NCI-H1436 (cell line): ENCODE results near the gene ATP6V0A1.
"Not testable (repeated sequence)": the region's sequence is repeated elsewhere in the genome, so short reads cannot be mapped to it uniquely, and the experiment has no call there.

Source experiments
- DNase-seq: peaks from one replicate; lab custom pipeline; 2025; lab: John Stamatoyannopoulos, UW

The ATP6V0A1 gene

GRCh38 chr17:42458497-42459255 lies at the start of gene ATP6V0A1:
Gene ATP6V0A1, plus strand, starts transcription at chr17:42458878. Its CDS starts 2,017 bp downstream, at chr17:42460895.
- peak; percentile 94 for DNase-seq

DNA sequence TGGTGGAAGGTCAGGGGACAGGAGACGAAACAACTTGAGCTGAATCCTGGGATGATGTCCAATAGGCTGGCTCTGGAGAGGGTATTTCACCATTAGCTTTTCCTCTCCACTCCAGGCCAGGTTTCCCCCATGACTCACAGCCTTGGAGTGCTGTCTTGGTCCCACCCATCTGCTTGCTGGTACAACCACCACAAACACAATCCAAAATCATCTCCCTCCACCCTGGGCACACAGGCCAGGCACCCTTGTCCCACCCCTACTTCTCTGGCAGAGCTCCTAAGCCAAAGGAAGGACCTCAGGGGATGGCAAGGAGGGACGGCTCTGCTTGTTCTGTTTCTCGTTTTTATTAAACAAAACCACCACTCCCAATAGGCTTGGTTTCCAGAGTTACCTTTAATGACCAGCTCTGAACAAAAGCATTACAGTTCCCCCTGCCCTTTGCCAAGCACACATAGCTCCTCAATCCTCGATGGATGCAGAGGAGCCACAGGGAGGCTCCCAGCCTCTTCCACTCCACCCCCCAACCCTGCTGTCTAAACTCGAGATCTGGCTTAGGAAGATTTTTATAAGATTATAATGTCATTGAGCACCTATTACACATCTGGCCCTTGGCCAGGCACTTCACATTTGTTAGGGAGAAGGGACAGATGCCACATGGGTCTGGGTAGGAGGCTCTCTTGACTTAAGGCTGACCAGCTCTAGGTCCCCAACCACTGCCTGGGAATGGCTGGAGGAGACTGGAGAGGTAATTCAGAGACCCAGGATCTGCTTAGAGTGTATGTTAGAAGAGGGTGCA lies 49.0 kb upstream of the ATP6V0A1 start:
- no peak for DNase-seq

- no peak for DNase-seq
Observed at GRCh38 chr17:42410319-42410685, 48.4 kb upstream of the ATP6V0A1 start.

GRCh38 chr17:42411361-42411760 lies 47.3 kb upstream of the ATP6V0A1 start:
- no peak for DNase-seq

DNA sequence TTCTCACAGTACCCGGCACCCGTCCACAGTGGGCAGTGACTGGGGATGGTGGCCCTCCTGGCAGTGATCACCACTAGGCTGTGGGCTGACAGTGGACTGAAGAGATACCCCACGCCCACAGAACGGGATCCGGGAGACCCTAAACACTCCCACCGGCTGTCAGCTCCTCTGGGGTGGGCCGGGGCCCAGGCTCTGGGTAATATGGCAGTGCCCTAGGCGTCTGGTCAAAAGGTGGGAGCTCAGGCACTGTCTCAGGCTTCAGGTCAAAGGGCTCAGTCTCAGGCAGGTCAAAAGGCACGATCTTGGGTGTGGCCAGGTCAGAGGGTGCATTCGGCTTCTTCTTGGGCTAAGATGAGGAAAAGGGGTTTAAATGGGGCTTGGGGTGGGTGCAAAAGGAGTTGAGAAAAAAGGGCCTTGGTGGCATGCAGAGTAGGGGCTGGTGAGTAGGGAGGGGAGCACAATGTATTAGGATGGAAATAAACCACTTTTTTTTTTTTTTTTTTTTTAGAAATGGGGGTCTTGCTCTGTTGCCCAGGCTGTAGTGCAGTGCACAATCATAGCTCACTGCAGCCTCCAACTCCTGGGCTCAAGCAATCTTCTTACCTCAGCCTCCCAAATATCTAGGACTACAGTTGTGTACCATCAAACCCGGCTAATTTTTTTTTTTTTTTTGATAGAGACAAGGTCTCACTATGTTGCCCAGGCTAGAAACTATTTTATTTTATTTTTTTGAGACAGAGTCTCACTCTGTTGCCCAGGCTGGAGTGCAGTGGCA lies 46.6 kb upstream of the ATP6V0A1 start:
- no peak for DNase-seq

DNA sequence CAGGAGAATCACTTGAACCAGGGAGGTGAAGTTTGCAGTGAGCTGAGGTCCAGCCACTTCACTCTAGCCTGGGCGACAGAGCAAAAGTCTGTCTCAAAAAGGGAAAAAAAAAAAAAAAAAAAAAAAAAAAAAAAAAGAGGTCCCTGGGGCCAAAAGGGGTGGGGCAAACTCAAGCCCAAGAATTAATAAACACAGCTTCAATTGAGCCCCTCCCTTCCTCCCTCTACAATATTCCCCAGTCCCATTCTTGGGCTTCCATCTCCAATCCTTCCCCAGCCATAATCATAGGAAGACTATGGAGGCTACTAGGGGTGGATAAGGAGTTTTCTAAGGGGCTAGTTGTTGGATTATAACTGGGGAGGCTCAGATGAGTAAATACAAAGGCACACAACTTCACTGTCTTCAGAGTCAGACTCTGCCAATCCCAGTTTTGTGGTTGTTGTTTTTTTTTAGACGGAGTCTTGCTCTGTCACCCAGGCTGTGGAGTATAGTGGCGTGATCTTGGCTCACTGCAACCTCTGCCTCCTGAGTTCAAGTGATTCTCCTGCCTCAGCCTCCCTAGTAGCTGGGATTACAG lies 45.1 kb upstream of the ATP6V0A1 start:
- no peak for DNase-seq

GRCh38 chr17:42414704-42415409 lies 43.8 kb upstream of the ATP6V0A1 start:
- no peak for DNase-seq

GRCh38 chr17:42417981-42418380 lies 40.7 kb upstream of the ATP6V0A1 start:
- not testable (repeated sequence) for DNase-seq

GRCh38 chr17:42421136-42421506 lies 37.6 kb upstream of the ATP6V0A1 start:
- no peak for DNase-seq

DNA sequence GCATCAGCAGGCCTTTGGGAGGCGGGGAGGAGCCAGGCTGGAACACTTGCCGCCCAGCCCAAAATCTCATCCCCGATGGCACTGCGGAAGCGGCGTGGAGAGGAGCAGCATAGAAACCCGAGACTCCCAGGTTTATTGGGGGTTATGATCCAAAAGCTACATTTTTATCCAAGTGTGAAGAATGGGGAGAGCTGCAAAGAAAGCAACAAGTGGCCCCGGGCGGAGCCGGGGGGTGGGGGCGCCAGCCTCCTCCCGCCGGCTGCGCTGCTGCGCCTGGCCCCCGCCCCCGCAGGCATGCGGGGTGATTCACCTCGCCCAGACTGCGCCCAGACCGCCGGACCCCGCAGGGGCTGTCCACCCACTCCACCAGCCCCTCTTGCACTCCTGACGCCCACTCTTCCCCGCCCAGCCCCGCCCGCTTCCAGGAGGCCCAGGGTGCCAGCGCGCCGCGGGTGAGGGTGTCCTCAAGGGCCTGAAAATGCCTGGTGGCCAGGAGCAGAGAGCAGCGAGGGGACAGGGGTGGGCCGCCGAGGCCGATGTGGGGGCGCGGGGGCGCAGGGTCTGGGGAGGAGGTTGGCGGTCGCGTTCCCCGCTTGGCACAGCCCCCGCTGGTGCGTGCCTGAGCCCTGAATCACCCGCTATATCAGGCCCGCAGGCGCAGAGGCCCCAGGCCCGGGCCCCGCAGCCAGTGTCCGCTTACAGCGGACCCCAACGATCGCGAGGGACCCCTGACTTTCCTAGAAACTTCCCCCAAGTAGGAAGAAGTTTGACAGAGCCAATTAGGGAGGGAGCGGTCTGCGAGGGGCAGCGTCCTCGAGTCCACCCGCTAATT lies 37.0 kb upstream of the ATP6V0A1 start:
- no peak for DNase-seq

- no peak for DNase-seq
Observed at GRCh38 chr17:42422412-42422957, 36.2 kb upstream of the ATP6V0A1 start.

DNA sequence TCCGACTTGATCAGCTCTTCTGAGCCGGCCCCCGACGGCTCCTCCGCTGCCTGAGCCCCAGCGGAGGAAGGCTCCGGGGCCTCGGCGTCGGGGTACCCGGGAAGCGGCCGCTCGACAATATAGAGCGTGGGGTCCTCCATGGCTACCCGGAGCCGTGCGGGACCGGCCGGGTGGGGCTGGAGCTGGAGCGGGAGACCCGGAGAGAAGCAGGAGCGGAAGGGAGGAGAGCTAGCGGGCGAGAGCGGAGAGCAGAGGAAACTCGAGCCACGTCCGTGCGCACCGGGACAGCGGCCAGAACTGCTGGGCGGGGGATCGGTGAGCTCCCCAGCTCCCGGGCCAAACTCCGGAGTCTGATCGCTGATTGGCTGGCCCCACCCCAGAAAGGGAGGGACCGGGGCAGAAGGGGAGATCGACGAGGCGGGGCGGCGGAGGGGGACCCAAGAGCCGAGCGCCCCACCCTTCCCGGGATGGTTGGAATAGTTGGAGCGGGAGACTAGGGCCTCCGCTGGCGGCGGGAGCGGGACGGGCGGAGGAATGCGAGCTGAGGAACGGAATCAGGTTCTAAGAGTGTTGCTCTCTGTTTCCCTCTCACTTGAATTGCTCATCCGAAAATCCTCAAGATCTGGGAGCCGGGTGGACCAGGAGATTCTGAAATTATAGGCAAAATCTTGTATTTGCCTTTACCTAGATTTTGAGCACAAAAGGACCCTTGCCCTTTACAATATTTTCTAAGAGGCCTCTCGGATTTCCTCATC lies 35.5 kb upstream of the ATP6V0A1 start, which contains the start of gene CAVIN1:
Gene CAVIN1, minus strand, starts transcription at position 299 of the 755 bp plus-strand sequence. Its CDS starts 159 bp downstream, at position 140.
- DNase-seq: no peak

DNA sequence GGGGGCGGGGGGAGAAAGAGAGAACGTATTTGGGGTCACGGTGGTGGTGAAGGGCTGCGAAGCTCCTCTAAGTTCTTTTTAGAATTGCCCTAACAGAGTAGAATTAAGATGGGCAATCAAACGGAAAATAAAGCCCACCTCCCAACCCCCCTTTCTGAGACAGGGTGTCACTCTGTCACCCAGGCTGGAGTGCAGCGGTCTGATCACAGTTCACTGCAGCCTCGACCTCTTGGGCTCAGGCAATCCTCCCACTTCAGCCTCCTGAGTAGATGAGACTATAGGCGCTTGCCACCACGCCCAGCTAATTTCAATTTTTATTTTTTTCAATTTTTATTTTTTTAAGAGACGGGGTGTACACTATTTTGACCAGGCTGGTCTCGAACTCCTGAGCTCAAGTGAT lies 34.9 kb upstream of the ATP6V0A1 start:
- DNase-seq: no peak

DNA sequence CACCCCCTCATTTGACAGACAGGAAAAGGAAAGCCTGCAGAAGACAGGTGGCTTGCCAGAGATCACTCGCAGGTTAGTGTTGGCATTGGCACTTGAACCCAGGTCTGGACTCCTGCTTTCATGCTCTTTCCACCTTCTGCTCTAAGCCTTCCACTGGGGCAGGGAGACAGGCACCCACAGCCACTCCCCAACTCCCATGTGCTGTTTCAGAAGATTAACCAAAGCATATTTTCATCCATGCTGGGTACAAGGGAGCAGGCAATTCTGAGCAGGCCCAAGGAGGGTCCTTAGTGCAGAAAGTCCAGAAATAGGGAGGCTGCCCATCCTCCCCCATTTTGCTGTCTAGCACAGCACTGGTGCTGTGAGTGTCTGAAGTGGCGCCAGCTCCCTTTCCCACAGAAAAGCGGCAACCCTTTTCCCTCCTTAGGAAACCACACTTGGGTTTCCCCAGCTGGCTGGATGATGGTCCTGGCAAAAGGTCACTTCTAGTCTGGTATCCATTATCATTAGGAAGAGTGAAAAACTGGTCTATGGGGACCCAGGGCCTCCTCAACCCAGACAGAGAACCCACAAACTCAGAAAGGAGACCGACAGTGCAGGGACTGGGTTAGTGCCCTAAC lies 33.6 kb upstream of the ATP6V0A1 start:
- no peak for DNase-seq

DNA sequence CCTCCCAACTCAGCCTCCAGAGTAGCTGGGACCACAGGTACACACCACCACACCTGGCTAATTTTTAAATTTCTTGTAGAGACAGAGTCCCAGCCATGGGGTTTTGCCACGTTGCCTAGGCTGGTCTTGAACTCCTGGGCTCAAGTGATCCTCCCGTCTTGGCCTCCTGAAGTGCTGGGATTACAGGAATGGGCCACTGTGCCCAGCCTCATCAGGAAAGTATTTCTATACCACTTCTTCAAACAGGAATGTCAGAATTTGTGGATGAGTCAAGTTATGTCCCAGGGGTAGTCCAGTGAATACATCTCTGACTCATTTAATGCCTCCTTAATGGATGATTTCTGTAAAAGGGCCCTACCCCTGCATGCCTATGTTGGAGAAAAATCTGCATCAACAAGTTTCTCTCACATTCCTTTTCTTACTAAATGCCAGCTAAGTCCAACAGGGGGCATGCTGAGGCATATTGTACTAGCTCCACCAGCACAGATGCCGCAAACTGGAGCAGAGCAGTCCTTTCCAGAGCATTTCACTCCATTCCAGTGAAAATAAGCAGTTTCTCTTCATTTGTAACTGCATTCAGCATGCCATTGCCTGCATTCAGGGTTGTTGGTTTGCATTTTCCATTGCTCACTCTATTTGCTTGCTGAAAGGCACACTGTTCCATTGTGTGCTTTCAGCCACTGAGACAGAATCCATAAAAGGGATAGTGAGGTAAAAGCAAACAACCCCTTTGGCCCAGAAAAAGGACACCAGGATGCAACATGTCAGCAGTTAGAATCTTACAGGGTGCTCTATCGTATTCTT lies 30.3 kb upstream of the ATP6V0A1 start:
- peak; percentile 55 for DNase-seq

GRCh38 chr17:42429726-42430447 lies 28.8 kb upstream of the ATP6V0A1 start:
- DNase-seq: no peak

DNA sequence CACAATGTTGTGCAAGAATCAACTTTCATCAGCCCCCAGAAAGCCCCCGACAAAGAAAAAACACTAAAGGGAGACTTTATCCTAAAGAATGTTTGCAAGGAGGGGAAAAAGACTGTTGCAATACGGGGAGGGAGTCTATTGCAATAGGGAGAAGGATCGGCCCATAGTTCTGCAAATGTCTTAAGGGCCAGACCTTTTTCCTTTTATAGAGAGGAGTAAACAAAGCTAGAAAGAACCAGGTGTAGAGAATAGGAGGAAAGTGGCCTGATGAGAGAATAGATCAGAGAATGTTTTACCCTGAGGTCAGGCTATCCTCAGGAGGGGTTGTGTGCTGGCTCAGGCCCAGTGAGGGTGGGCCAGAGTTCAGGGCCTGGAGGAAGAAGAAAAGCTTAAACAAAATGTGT lies 26.9 kb upstream of the ATP6V0A1 start:
- no peak for DNase-seq

DNA sequence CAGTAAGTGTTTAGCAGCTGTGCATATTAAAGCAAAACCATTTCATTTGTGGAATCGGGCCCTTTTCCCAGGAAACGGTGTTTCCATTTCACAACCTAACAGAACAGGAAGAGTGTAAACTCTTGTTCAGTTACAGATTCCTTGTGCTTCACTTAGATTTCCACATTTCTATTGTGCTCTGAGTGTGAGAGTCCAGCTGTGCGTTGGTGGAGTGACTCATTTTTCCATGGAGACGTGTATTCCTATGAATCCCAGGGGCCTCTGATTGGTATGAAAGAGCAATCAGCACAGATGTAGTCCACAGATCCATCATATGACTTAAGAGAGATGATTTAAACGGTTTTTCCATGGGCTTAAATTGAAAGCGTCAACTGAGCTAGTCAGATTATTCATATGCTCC lies 22.3 kb upstream of the ATP6V0A1 start:
- no peak for DNase-seq
